IPS DF 19.7 (cell line): Measurements from ENCODE around the gene TCEAL7.
"Not testable (repeated sequence)": the region's sequence is repeated elsewhere in the genome, so short reads cannot be mapped to it uniquely, and the experiment has no call there.

Experiments used
- DNase-seq: peaks from one replicate; pipeline ENCODE4 v3.0.0-alpha.2; 2013; ENCODE audit warnings: low read depth, low spot score

The TCEAL7 gene

GRCh38 chrX:103329991-103330390 is at the start of gene TCEAL7:
TCEAL7 (plus strand) TSS chrX:103330239; CDS start chrX:103331404, 1,165 bp downstream.
- DNase-seq, result no peak

GRCh38 chrX:103293118-103293517 is 36.9 kb upstream of the TCEAL7 start:
- no peak for DNase-seq

GRCh38 chrX:103304705-103305104 is 25.3 kb upstream of the TCEAL7 start:
- no peak for DNase-seq

- DNase-seq, result not testable (repeated sequence)
Observed at GRCh38 chrX:103305666-103306065, 24.4 kb upstream of the TCEAL7 start.

GRCh38 chrX:103309860-103310554 is 20.0 kb upstream of the TCEAL7 start:
- no peak for DNase-seq

GRCh38 chrX:103310555-103311398 is 19.3 kb upstream of the TCEAL7 start, which contains the start of gene BEX2:
BEX2 (minus strand) TSS chrX:103310990; CDS start chrX:103309976, 1,014 bp downstream.
- DNase-seq, result peak; percentile 30

- no peak for DNase-seq
Observed at GRCh38 chrX:103311399-103311780, 18.6 kb upstream of the TCEAL7 start.

GRCh38 chrX:103330681-103331288 is 746 bp downstream of the TCEAL7 start:
- no peak for DNase-seq

- DNase-seq, result no peak
Observed at GRCh38 chrX:103338663-103339062, 8.6 kb downstream of the TCEAL7 start.

- no peak for DNase-seq
Observed at GRCh38 chrX:103343105-103343504, 13.1 kb downstream of the TCEAL7 start.

- DNase-seq, result no peak
Observed at GRCh38 chrX:103344606-103345005, 14.6 kb downstream of the TCEAL7 start.

GRCh38 chrX:103347682-103348397 is 17.8 kb downstream of the TCEAL7 start:
- DNase-seq, result no peak

- no peak for DNase-seq
Observed at GRCh38 chrX:103356130-103356798, 26.2 kb downstream of the TCEAL7 start, which contains the start of gene TCEAL9. TCEAL9 (plus strand) TSS chrX:103356506; CDS start chrX:103357685, 1,179 bp downstream.

GRCh38 chrX:103356858-103357257 is 26.8 kb downstream of the TCEAL7 start:
- DNase-seq, result no peak

GRCh38 chrX:103357871-103358270 is 27.8 kb downstream of the TCEAL7 start:
- DNase-seq, result no peak

GRCh38 chrX:103359605-103360004 is 29.6 kb downstream of the TCEAL7 start:
- DNase-seq, result not testable (repeated sequence)

- no peak for DNase-seq
Observed at GRCh38 chrX:103360092-103360491, 30.1 kb downstream of the TCEAL7 start.

- no peak for DNase-seq
Observed at GRCh38 chrX:103360916-103361315, 30.9 kb downstream of the TCEAL7 start.

GRCh38 chrX:103361798-103362197 is 31.8 kb downstream of the TCEAL7 start:
- no peak for DNase-seq

- no peak for DNase-seq
Observed at GRCh38 chrX:103362474-103362873, 32.4 kb downstream of the TCEAL7 start.

- no peak for DNase-seq
Observed at GRCh38 chrX:103363046-103363445, 33.0 kb downstream of the TCEAL7 start.
